NCI-H2081 (cell line): ENCODE data around the gene CCDC192.
"Not testable (repeated sequence)": the region's sequence is repeated elsewhere in the genome, so short reads cannot be mapped to it uniquely, and the experiment has no call there.

Experiments
- DNase-seq, 2 experiments: peaks; one replicate each; lab custom pipeline; 2025; lab: John Stamatoyannopoulos, UW

Gene CCDC192

DNA sequence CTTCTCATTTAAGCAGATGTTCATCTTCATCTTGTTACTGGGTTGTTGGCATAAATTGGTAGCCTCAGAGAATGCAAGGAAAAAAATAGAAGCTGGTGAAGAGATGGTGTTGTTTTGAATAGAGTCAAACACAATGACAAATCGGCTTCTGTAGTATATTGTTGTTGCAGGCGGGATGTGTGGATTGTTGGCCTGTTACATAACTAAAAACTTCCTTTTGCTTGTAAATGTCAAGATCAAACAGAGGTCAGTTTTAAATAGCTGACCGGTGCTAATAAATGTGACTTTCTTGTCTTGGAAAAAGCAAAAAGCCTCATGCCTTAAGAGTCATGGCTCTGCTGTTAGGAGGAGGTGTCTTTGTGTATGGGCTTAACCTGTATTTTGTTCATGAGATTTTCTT lies 59.2 kb downstream of the CCDC192 start:
- DNase-seq, result no peak

GRCh38 chr5:127766676-127767335 lies 63.6 kb downstream of the CCDC192 start:
- DNase-seq, result no peak

- no peak for DNase-seq
Measured at GRCh38 chr5:127769386-127769785, 66.2 kb downstream of the CCDC192 start.

GRCh38 chr5:127770272-127770671 lies 67.1 kb downstream of the CCDC192 start:
- DNase-seq, result no peak

DNA sequence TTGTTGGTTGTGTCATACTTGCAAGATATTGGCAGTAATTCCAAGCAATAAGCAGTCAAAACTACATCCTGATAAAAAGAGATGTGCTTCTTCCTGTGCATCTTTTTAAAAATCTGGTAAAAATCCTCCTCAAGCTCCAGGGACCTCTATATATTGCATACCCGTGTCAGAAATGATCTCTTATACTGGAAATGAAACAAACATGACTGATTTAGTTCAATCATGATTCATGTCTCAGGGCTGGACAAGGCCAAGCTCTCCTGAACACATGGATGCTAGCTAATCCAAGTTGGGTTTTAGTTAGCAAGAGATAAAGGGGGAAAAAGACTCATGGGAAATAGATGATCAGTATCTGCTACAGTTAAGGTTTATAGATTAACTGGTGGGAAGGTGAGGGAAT lies 69.3 kb downstream of the CCDC192 start:
- DNase-seq, result no peak

GRCh38 chr5:127774221-127774620 lies 71.0 kb downstream of the CCDC192 start:
- DNase-seq, result no peak

DNA sequence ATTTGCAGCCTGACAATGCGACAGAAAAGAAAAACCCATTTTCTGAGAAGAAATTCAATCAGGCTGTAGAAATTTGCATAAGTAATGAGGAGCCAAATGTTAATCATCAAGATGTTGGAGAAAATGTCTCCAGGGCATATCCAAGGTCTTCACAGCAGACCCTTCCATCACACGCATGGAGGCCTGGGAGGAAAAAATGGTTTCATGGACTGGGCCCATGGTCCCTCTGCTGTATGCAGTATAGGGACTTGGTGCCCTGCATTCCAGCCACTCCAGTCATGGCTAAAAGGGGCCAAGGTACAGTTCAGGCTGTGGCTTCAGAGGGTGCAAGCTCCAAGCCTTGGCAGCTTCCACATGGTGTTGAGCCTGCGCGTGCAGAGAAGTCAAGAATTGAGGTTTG lies 73.3 kb downstream of the CCDC192 start:
- DNase-seq, result no peak

GRCh38 chr5:127777957-127778356 lies 74.8 kb downstream of the CCDC192 start:
- DNase-seq, result no peak

GRCh38 chr5:127782450-127782849 lies 79.3 kb downstream of the CCDC192 start:
- not testable (repeated sequence) for DNase-seq

DNA sequence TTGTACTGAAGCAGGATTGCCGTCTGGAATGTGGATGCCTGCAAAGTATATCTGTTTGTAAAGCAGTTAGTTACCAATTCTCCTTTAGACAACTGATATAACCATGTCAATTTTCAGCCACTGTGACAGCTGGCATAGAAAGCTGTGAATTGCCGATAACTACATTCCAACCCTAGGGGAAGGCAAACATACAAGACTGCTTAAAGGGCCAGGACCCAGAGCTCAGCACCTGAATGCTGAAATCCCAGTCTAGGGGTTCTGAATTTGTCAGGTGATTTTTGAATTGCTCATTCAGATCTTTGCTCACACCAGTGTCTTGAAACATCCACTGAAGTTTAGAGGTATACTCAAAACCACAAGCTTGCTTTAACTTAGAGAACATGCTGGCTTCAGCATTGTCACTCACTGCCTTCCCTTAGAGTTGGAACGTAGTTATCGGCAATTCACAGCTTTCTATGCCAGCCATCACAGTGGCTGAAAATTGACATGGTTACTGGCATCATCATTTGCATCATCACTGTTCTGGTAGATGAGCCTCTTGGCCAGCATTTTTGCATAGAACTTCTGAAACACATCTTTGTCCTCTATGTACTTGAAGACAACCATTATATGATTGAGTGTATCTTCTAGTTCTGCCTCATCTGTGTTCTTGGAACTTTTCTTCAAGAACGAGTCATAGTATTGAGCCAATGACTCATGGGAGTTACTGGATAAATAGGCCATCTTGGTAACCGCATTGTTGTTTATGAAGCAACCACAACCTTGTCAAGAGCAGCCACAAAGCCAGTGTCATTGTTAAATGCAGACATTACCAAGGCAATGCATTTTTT lies 82.1 kb downstream of the CCDC192 start:
- no peak for DNase-seq

DNA sequence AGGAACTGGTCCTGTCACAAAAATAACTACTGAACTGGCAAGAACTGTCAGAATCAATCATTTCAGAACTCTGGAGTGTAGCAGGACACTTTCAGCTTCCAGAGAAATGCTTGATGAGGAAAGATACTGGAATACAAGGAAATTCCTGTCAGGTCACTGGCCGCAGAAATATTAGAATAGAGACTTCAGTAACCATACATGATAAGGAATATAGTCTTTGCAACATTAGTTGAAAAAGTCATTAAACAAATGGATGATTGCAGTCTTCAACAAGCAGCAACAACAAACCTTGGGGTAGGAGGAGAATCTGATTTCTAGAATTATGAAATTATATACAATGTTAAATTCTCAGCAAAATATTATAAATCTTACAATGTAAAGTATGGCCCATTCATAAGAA lies 88.2 kb downstream of the CCDC192 start:
- no peak for DNase-seq

- not testable (repeated sequence) for DNase-seq
Measured at GRCh38 chr5:127791908-127792307, 88.7 kb downstream of the CCDC192 start.

DNA sequence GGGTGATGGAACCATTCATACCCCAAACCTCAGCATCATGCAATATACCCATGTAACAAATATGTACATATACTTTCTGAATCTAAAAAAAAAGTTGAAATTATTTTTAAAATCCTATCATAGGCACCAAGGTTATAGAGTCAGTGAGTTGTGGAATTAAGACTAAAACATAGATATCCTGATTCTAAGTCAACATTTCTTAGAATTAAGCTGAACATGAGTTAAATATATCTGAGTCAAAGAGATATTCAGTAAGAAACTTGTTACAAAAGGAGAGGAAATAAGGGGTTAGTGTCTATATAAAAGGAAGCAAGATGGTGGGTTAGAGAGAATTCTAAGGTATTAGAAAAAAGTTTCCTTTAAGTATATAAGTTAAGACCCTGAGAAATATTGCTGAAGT lies 89.9 kb downstream of the CCDC192 start:
- no peak for DNase-seq

DNA sequence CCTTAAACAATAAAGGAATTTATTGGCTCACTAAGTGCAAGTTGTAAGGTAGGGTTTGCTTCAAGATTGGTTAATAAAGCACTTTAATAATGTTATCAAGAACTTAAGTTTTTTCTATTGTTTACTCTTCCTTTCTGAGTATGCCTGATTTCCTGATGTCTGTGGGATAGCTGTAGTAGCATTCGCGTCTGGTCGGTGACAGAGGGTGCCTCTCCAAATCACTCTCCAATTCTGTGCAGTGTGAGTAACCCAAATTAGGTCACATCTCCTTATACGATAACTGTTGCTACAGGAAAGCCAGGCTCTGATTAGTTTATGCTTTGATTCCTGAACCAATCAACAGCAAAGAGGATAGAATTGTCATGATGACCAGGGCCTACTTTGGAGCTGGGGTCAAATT lies 90.7 kb downstream of the CCDC192 start:
- DNase-seq, result no peak

- DNase-seq, result no peak
Measured at GRCh38 chr5:127796211-127796610, 93.0 kb downstream of the CCDC192 start.

GRCh38 chr5:127799293-127799905 lies 96.2 kb downstream of the CCDC192 start:
- no peak for DNase-seq

- DNase-seq, result no peak
Measured at GRCh38 chr5:127801751-127802476, 98.7 kb downstream of the CCDC192 start.

GRCh38 chr5:127802477-127802865 lies 99.3 kb downstream of the CCDC192 start:
- no peak for DNase-seq

- DNase-seq, result no peak
Measured at GRCh38 chr5:127804886-127805426, 101.8 kb downstream of the CCDC192 start.

- DNase-seq, result no peak
Measured at GRCh38 chr5:127805448-127805847, 102.3 kb downstream of the CCDC192 start.

GRCh38 chr5:127806776-127807175 lies 103.6 kb downstream of the CCDC192 start:
- no peak for DNase-seq

GRCh38 chr5:127809533-127809932 lies 106.3 kb downstream of the CCDC192 start:
- no peak for DNase-seq
